Vagina (tissue), 2 donors: ENCODE results near the gene DENND5A. TPM values are rescaled to one million over a fixed set of nuclear protein-coding genes. Genes with fewer than 3 reads are reported as not detected.
"Not testable (repeated sequence)": the region's sequence is repeated elsewhere in the genome, so short reads cannot be mapped to it uniquely, and the experiment has no call there.

Experiments used
- DNase-seq, 2 donors: peaks; one replicate each; pipeline ENCODE4 v3.0.0-alpha.2; 2017; ENCODE audit errors: extremely low spot score in 2 of 2
- H3K27ac ChIP-seq: fragments of 200-600 bp; sonication (generic); one replicate; pipeline ENCODE4 v1.5.1; 2019
- H3K27me3 ChIP-seq: fragments of 200-600 bp; sonication (generic); one replicate; pipeline ENCODE4 v1.5.1; 2019
- H3K36me3 ChIP-seq, 2 donors: fragments of 200-600 bp; sonication (generic); one replicate each; pipeline ENCODE4 v1.5.1; 2017 to 2019
- H3K4me1 ChIP-seq: fragments of 200-600 bp; sonication (generic); one replicate; pipeline ENCODE4 v1.5.1; 2019
- H3K4me3 ChIP-seq, 2 donors: fragments of 200-600 bp; sonication (generic); 1 replicate in 1 of 2; 2 replicates in 1 of 2; pipeline ENCODE4 v1.5.1; 2016 to 2019
- H3K9me3 ChIP-seq: fragments of 200-600 bp; sonication (generic); one replicate; pipeline ENCODE4 v1.5.1; 2019
- POLR2A ChIP-seq, 2 donors: fragments of 450-650 bp; IDR thresholded peaks; one replicate each; pipeline ENCODE4 v1.6.1; 2017; ENCODE audit warnings: antibody characterized with exemption in 2 of 2, mild to moderate bottlenecking in 2 of 2, moderate library complexity in 2 of 2
- POLR2AphosphoS5 ChIP-seq, 2 donors: sonication (generic); formaldehyde crosslinking; IDR thresholded peaks; one replicate each; pipeline ENCODE4 v1.9.0; 2017; ENCODE audit warnings: antibody characterized with exemption in 2 of 2, mild to moderate bottlenecking in 2 of 2, low read depth in 1 of 2; ENCODE audit not compliant: insufficient read depth in 1 of 2
- intact Hi-C: fragments of 100-400 bp; cut with DNase I; formaldehyde crosslinking; loops from one replicate; pipeline ENCODE4 v1.15.1; 2023
- total RNA-seq: library from RNA; depleted of rRNA; stranded (reverse); fragments of >200 nt; gene quantifications from one replicate; pipeline ENCODE4 v1.2.3, GENCODE V29; 2016
- TF ChIP-seq, protein P1 (sequence below), 3 experiments: fragments of 450-650 bp in 2 of 3; fragments of 200-600 bp in 1 of 3; sonication (generic) in 1 of 3; IDR thresholded peaks; one replicate each; pipeline ENCODE4 v1.5.1; 2017 to 2019; ENCODE audit warnings: antibody characterized with exemption in 3 of 3, mild to moderate bottlenecking in 2 of 3, moderate library complexity in 2 of 3

Gene DENND5A
- total RNA-seq, 1 donor from 2014 or later: 82.0 TPM

DNA sequence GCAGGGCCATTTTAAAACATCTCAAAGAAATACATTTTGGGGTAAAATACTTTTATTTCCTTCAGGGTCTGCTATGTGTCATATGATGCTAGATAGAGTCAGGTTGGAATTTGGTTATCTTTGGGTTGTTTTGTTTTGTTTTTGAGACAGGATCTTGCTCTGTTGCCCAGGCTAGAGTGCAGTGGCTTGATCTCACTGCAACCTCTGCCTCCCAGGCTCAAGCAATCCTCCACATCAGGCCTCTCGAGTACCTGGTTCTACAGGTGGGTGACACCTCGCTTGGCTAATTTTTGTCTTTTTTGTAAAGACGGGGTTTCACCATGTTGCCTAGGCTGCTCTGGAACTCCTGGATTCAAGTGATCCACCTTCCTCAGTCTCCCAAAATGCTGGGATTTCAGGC, 17.3 kb downstream of the DENND5A start:
- Histone ChIP-seq H3K4me3 (no peak overlapping the region), H3K27ac (no peak overlapping the region), H3K4me1 (peaks cover 7% of the 10 kb centered on the region), H3K36me3 (no peaks in the 10 kb centered on the region), H3K27me3 (no peaks in the 10 kb centered on the region), H3K9me3 (no peaks in the 10 kb centered on the region)
- DNase-seq: no peak
- intact Hi-C loops: no loop called here
- TF ChIP-seq POLR2AphosphoS5 (IDR thresholded peaks at IDR 0.05; ENCODE audit: insufficient read depth in 1 of 2, low read depth in 1 of 2) (no peak), POLR2A (IDR thresholded peaks at IDR 0.05) (no peak)
- TF ChIP-seq, protein P1, sequence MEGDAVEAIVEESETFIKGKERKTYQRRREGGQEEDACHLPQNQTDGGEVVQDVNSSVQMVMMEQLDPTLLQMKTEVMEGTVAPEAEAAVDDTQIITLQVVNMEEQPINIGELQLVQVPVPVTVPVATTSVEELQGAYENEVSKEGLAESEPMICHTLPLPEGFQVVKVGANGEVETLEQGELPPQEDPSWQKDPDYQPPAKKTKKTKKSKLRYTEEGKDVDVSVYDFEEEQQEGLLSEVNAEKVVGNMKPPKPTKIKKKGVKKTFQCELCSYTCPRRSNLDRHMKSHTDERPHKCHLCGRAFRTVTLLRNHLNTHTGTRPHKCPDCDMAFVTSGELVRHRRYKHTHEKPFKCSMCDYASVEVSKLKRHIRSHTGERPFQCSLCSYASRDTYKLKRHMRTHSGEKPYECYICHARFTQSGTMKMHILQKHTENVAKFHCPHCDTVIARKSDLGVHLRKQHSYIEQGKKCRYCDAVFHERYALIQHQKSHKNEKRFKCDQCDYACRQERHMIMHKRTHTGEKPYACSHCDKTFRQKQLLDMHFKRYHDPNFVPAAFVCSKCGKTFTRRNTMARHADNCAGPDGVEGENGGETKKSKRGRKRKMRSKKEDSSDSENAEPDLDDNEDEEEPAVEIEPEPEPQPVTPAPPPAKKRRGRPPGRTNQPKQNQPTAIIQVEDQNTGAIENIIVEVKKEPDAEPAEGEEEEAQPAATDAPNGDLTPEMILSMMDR (IDR thresholded peaks at IDR 0.05): no peak

DNA sequence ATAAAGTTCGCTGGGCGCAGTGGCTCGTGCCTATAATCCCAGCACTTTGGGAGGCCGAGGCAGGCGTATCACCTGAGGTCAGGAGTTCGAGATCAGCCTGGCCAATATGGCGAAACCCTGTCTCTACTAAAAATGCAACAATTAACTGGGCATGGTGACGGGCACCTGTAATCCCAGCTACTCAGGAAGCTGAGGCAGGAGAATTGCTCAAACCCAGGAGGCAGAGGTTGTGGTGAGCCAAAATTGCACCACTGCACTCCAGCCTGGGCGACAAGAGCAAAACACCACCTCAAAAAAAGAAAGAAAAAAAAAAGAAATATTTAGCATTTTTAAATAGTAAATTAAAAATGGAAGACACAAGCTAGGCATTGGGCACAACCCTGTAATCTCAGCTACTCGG, 28.9 kb downstream of the DENND5A start:
- H3K4me1 ChIP-seq, intact Hi-C loops, H3K9me3 ChIP-seq, H3K27me3 ChIP-seq, H3K4me3 ChIP-seq, DNase-seq, H3K27ac ChIP-seq, H3K36me3 ChIP-seq: not testable (repeated sequence)

DNA sequence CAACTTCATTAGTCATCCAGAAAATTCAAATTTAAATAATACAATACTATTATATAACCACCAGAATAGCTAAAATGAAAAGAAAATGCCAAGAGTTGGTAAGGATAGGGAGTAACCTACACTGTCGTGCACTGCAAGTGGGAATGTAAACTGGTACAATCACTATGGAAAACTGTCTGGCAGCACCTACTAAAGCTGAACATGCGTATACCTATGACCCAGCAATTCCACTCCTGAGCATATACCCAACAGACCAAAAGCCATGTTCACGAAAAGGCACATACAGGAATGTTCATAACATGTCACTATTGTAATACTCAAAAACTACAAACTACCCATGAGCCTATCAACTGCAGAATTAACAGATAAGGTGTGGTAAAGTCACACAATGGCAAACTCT, 32.7 kb downstream of the DENND5A start:
- DNase-seq: no peak
- Histone ChIP-seq H3K9me3 (no peaks in the 10 kb centered on the region), H3K4me1 (peaks cover 33% of the 10 kb centered on the region), H3K4me3 (no peak overlapping the region), H3K27ac (no peak overlapping the region), H3K36me3 (no peaks in the 10 kb centered on the region), H3K27me3 (no peaks in the 10 kb centered on the region)
- intact Hi-C loops: no loop called here
- TF ChIP-seq POLR2AphosphoS5 (IDR thresholded peaks at IDR 0.05; ENCODE audit: insufficient read depth in 1 of 2, low read depth in 1 of 2) (no peak), POLR2A (IDR thresholded peaks at IDR 0.05) (no peak)
- TF ChIP-seq, protein P1 (IDR thresholded peaks at IDR 0.05): no peak

DNA sequence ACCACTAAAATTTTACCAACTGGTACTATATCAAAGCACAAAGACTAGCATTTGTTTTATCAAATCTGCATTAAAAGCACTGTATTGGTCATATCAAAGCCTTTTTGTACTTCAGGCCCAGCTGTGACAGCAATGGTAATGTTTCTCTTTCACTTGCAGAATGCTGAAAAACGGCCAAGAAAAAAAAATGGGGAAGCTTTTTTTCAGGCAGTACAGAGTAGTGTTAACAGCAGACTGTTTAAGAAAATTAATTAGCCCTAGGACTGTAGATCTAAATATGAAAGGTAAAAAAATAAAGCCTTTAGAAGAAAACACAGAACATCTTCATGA, 33.3 kb downstream of the DENND5A start:
- Histone ChIP-seq H3K4me3 (peak overlapping the region in 1 of 2 donors; percentile 28), H3K27me3 (no peaks in the 10 kb centered on the region), H3K4me1 (peaks cover 33% of the 10 kb centered on the region), H3K9me3 (no peaks in the 10 kb centered on the region), H3K36me3 (no peaks in the 10 kb centered on the region), H3K27ac (peak overlapping the region; percentile 38)
- TF ChIP-seq POLR2AphosphoS5 (IDR thresholded peaks at IDR 0.05; ENCODE audit: insufficient read depth in 1 of 2, low read depth in 1 of 2): no peak
- TF ChIP-seq, protein P1 (IDR thresholded peaks at IDR 0.05): no peak
- TF ChIP-seq POLR2A (IDR thresholded peaks at IDR 0.05): no peak
- no peak for DNase-seq
- intact Hi-C loops: no loop called here

DNA sequence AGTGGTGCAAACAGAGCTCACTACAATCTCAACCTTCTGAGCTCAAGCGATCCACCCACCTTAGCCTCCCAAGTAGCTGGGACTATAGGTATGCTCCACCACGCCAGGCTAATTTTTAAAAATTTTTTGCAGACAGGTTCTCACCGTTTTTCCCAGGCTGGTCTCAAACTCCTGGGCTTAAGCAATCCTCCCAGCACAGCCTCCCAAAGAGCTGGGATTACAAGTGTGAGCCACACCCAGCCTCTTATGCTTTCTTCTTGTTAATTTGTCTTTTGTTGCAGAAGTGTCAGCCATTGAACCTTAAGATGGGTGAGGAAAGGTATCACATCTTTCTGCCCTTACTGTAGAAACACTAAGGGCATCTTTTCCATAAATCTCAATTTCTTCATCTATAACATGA, 34.9 kb downstream of the DENND5A start:
- Histone ChIP-seq H3K36me3 (no peaks in the 10 kb centered on the region), H3K4me3 (no peak overlapping the region), H3K4me1 (peaks cover 33% of the 10 kb centered on the region), H3K9me3 (no peaks in the 10 kb centered on the region), H3K27me3 (no peaks in the 10 kb centered on the region), H3K27ac (no peak overlapping the region)
- intact Hi-C loops: no loop called here
- TF ChIP-seq, protein P1 (IDR thresholded peaks at IDR 0.05): no peak
- no peak for TF ChIP-seq POLR2AphosphoS5 (IDR thresholded peaks at IDR 0.05; ENCODE audit: insufficient read depth in 1 of 2, low read depth in 1 of 2)
- no peak for TF ChIP-seq POLR2A (IDR thresholded peaks at IDR 0.05)
- no peak for DNase-seq

DNA sequence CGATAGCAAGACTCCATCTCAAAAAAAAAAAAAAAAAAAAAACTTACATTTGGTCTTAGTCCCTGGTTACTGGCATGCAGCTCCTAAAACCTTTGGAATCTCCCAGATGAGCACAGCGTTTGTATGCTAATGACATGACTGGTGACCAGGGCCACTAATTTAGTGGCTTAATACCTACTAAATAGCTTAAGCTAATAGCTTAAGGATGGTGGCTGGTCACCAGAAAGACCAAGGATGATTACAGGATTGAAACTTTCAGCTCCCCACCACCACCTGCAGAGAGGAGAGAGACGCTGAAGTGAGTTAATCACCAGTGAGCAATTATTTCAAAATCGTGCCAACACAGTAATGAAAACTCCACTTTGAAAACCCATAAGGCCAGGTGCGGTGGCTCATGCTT, 37.1 kb downstream of the DENND5A start:
- H3K4me3 ChIP-seq: no peak overlapping the region
- no peaks in the 10 kb centered on the region for H3K36me3 ChIP-seq
- DNase-seq: no peak
- intact Hi-C loops: no loop called here
- H3K27me3 ChIP-seq: no peaks in the 10 kb centered on the region
- peaks cover 33% of the 10 kb centered on the region for H3K4me1 ChIP-seq
- H3K9me3 ChIP-seq: no peaks in the 10 kb centered on the region
- H3K27ac ChIP-seq: no peak overlapping the region
- TF ChIP-seq, protein P1 (IDR thresholded peaks at IDR 0.05): no peak
- no peak for TF ChIP-seq POLR2A (IDR thresholded peaks at IDR 0.05)
- TF ChIP-seq POLR2AphosphoS5 (IDR thresholded peaks at IDR 0.05; ENCODE audit: insufficient read depth in 1 of 2, low read depth in 1 of 2): no peak
